KMS-11 (cell line): Measurements from ENCODE around the gene ALG2.

Experiments
- H2AFZ ChIP-seq: fragments of 200-600 bp; sonication (generic); 2 replicates; pipeline ENCODE4 v1.6.1; 2016; ENCODE audit warnings: antibody characterized with exemption, mixed run types, low read depth
- H3K27ac ChIP-seq: fragments of 200-600 bp; sonication (generic); 2 replicates; pipeline ENCODE4 v1.6.1; 2016; ENCODE audit warnings: mild to moderate bottlenecking, mixed run types
- H3K27me3 ChIP-seq: fragments of 200-600 bp; sonication (generic); 2 replicates; pipeline ENCODE4 v1.6.1; 2017; ENCODE audit warnings: mild to moderate bottlenecking, low read depth, mixed run types, moderate library complexity; ENCODE audit not compliant: insufficient read depth
- H3K36me3 ChIP-seq: fragments of 200-600 bp; sonication (generic); 2 replicates; pipeline ENCODE4 v1.6.1; 2017; ENCODE audit warnings: mild to moderate bottlenecking, mixed run types; ENCODE audit not compliant: insufficient read depth
- H3K4me1 ChIP-seq: fragments of 200-600 bp; sonication (generic); 2 replicates; pipeline ENCODE4 v1.6.1; 2016; ENCODE audit warnings: mild to moderate bottlenecking, low read depth, mixed run types; ENCODE audit not compliant: poor library complexity, severe bottlenecking
- H3K4me2 ChIP-seq: fragments of 200-600 bp; sonication (generic); 2 replicates; pipeline ENCODE4 v1.7.0; 2016; ENCODE audit warnings: mild to moderate bottlenecking, mixed run types
- H3K4me3 ChIP-seq: fragments of 200-600 bp; sonication (generic); IDR thresholded peaks from 2 replicates; pipeline ENCODE4 v1.6.1; 2017; ENCODE audit warnings: low read depth, low read length, mixed read lengths; ENCODE audit not compliant: insufficient read depth
- H3K79me2 ChIP-seq: fragments of 200-600 bp; sonication (generic); 2 replicates; pipeline ENCODE4 v1.6.1; 2016; ENCODE audit warnings: low read depth, mixed run types; ENCODE audit not compliant: insufficient read depth
- H3K9ac ChIP-seq: fragments of 200-600 bp; sonication (generic); 2 replicates; pipeline ENCODE4 v1.6.1; 2016; ENCODE audit warnings: mild to moderate bottlenecking, mixed run types
- H4K20me1 ChIP-seq: fragments of 200-600 bp; sonication (generic); 2 replicates; pipeline ENCODE4 v1.6.1; 2016; ENCODE audit warnings: mild to moderate bottlenecking, mixed run types; ENCODE audit not compliant: insufficient read depth
- TF ChIP-seq, protein P1 (sequence below): fragments of 200-600 bp; sonication (generic); conservative IDR thresholded peaks from 2 replicates; pipeline ENCODE4 v1.6.1; 2017; ENCODE audit warnings: low read depth, mild to moderate bottlenecking, antibody characterized with exemption, low read length, moderate library complexity, mixed read lengths

The ALG2 gene

DNA sequence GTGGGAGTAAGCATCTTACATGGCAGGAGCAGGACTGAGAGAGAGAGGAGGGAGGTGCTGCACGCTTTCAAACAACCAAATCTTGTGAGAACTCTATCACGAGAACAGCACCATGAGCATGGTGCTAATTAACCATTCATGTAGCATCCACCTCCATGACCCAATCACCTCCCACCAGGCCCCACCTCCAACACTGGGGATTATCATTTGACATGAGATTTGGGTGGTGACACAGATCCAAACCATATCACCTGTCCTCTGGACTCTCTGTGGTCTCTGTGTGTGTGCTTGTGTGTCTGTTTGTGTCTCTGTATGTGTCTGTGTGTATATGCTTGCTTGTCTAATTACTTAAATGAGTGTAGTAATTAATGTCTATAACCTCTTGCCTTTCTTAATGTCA, 31.4 kb upstream of the ALG2 start:
- Histone ChIP-seq H3K4me3 (peak overlapping the region; percentile 45), H3K27me3 (no peaks in the 10 kb centered on the region), H3K36me3 (no peaks in the 10 kb centered on the region), H2AFZ (peak overlapping the region; percentile 73), H3K79me2 (no peaks in the 10 kb centered on the region), H3K4me1 (peaks cover 76% of the 10 kb centered on the region), H3K4me2 (peak overlapping the region; percentile 50), H3K9ac (peak overlapping the region; percentile 97), H3K27ac (peak overlapping the region; percentile 97), H4K20me1 (no peaks in the 10 kb centered on the region)
- TF ChIP-seq, protein P1, sequence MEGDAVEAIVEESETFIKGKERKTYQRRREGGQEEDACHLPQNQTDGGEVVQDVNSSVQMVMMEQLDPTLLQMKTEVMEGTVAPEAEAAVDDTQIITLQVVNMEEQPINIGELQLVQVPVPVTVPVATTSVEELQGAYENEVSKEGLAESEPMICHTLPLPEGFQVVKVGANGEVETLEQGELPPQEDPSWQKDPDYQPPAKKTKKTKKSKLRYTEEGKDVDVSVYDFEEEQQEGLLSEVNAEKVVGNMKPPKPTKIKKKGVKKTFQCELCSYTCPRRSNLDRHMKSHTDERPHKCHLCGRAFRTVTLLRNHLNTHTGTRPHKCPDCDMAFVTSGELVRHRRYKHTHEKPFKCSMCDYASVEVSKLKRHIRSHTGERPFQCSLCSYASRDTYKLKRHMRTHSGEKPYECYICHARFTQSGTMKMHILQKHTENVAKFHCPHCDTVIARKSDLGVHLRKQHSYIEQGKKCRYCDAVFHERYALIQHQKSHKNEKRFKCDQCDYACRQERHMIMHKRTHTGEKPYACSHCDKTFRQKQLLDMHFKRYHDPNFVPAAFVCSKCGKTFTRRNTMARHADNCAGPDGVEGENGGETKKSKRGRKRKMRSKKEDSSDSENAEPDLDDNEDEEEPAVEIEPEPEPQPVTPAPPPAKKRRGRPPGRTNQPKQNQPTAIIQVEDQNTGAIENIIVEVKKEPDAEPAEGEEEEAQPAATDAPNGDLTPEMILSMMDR: no peak

- H4K20me1 ChIP-seq: no peaks in the 10 kb centered on the region
- no peaks in the 10 kb centered on the region for H3K79me2 ChIP-seq
- no peaks in the 10 kb centered on the region for H3K27me3 ChIP-seq
- TF ChIP-seq, protein P1: no peak
- no peak overlapping the region for H3K4me3 ChIP-seq
- no peak overlapping the region for H3K9ac ChIP-seq
- H3K4me2 ChIP-seq: no peak overlapping the region
- H3K27ac ChIP-seq: no peak overlapping the region
- peaks cover 68% of the 10 kb centered on the region for H3K4me1 ChIP-seq
- H3K36me3 ChIP-seq: no peaks in the 10 kb centered on the region
- no peak overlapping the region for H2AFZ ChIP-seq
Measured at GRCh38 chr9:99251157-99251556, 29.4 kb upstream of the ALG2 start.

DNA sequence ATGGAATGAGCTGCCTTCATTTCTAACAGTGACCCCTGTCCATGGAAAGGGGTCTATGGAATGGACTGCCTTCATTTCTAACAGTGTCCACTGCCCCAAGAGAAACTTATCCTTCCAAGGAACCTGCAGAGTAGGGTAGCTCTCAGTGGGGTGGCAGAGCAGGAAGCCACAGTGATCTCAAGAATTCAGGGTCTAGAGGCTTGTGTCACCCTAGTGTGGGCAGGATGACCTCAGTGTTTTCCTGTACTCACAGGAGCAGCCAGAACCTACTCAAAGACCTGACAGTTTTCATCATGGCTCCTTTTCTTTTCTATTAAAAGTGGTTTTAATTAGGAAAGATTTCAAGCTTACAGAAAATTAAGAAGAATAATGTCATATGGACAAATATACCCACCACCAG, 27.9 kb upstream of the ALG2 start:
- TF ChIP-seq, protein P1: no peak
- H3K9ac ChIP-seq: no peak overlapping the region

DNA sequence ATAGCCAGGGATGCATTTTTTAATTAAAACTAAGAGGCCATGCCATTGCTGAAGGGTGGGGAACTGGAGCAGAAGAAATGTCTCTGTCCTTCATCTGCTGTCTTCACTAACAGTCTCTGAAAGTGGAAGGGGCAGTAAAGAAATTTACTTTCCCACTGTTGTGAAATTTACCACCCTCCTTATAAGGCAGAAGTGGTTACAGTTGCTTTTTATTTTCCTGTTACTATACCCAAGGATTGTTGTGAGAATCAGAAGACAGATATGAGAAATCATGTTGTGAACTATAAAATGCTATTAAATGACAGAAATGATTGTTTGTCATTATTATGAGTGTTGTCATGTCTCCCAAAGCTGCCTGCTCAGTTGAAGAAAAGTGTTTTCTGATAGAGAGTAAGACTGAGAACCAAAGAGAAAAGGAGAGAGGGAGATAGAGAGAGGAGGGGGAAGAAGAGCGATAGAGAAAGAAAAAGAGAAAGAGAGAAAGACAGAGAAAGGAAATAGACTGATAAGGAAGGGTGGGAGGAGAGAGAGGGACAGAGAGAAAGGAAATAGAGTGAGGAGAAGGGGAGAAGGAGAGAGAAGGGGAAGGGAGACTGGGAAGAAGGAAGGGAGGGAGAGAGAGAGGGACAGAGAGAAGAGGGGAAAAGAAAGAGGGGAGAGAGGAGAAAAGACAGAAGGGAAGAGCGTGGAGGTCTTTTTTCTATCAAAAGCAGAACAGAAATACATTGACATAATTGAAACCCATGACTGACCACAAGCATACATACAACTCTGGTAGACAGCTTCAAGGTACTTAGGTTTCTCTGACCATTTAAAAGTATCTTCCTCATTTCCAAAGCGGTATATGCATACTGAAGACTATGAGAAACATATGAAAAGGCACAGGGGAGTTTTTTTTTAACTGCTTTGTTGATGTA, 22.9 kb upstream of the ALG2 start:
- Histone ChIP-seq H3K4me1 (peaks cover 44% of the 10 kb centered on the region), H3K79me2 (no peaks in the 10 kb centered on the region), H3K27ac (peak overlapping the region; percentile 14; the same call in 1 of the 2 replicates), H2AFZ (no peak overlapping the region), H3K9ac (no peak overlapping the region), H3K4me3 (no peak overlapping the region), H3K27me3 (no peaks in the 10 kb centered on the region), H3K4me2 (peak overlapping the region; percentile 31; the same call in 1 of the 2 replicates), H3K36me3 (no peaks in the 10 kb centered on the region), H4K20me1 (no peaks in the 10 kb centered on the region)
- TF ChIP-seq, protein P1: no peak

More for the DNA sequence above, 27.9 kb upstream of the ALG2 start:
- no peak overlapping the region for H3K27ac ChIP-seq
- H2AFZ ChIP-seq: no peak overlapping the region
- H3K4me3 ChIP-seq: no peak overlapping the region
- no peaks in the 10 kb centered on the region for H4K20me1 ChIP-seq
- H3K79me2 ChIP-seq: no peaks in the 10 kb centered on the region
- no peaks in the 10 kb centered on the region for H3K27me3 ChIP-seq
- peaks cover 67% of the 10 kb centered on the region for H3K4me1 ChIP-seq
- H3K4me2 ChIP-seq: peak overlapping the region; percentile 2
- H3K36me3 ChIP-seq: no peaks in the 10 kb centered on the region
